Testis (tissue), 3 donors: Measurements from ENCODE around the gene ZFYVE27. TPM values are rescaled to one million over a fixed set of nuclear protein-coding genes. Genes with fewer than 3 reads are reported as not detected.

Experiments used
- DNase-seq: peaks from one replicate; pipeline ENCODE4 v3.0.0-alpha.2; 2019
- H3K27ac ChIP-seq, 2 donors: fragments of 200-600 bp; sonication (generic); one replicate each; pipeline ENCODE4 v1.5.1; 2019
- H3K27me3 ChIP-seq: fragments of 200-600 bp; sonication (generic); one replicate; pipeline ENCODE4 v1.5.1; 2019
- H3K36me3 ChIP-seq: fragments of 200-600 bp; sonication (generic); one replicate; pipeline ENCODE4 v1.5.1; 2017; ENCODE audit warnings: low read depth; ENCODE audit errors: missing control alignments
- H3K4me1 ChIP-seq: fragments of 200-600 bp; sonication (generic); one replicate; pipeline ENCODE4 v1.5.1; 2019
- H3K4me3 ChIP-seq, 2 donors: fragments of 200-600 bp; sonication (generic); one replicate each; pipeline ENCODE4 v1.5.1; 2017 to 2019
- H3K9me3 ChIP-seq: fragments of 200-600 bp; sonication (generic); one replicate; pipeline ENCODE4 v1.5.1; 2017
- POLR2A ChIP-seq: fragments of 450-650 bp; IDR thresholded peaks from one replicate; pipeline ENCODE4 v1.6.1; 2017; ENCODE audit warnings: antibody characterized with exemption, mild to moderate bottlenecking, moderate library complexity
- WGBS, 2 donors: methylation state at CpG; one replicate each; pipeline ENCODE4 v1.1.5; 2018; 5-methylcytosine and 5-hydroxymethylcytosine counted together
- intact Hi-C: fragments of 100-400 bp; cut with DNase I; formaldehyde crosslinking; loops from one replicate; pipeline ENCODE4 v1.15.1; 2023; ENCODE audit warnings: low total_unique reads
- polyA plus RNA-seq: library from polyadenylated mRNA; stranded (reverse); fragments of 350-450 nt; fragmentation: Illumina TruSeq; extraction: RNeasy Lipid Tissue Mini Kit (QIAGEN cat#74804); gene quantifications from one replicate; pipeline ENCODE4 v1.2.3, GENCODE V29; 2014; ENCODE audit warnings: low read depth, low replicate concordance; ENCODE audit not compliant: insufficient read depth
- total RNA-seq, 2 donors: library from RNA; depleted of rRNA; stranded (reverse); fragments of >200 nt; gene quantifications; one replicate each; pipeline ENCODE4 v1.2.3, GENCODE V29; 2016
- TF ChIP-seq, protein P1 (sequence below), 3 experiments: fragments of 450-650 bp in 2 of 3; fragments of 200-600 bp in 1 of 3; sonication (generic) in 1 of 3; IDR thresholded peaks; one replicate each; pipeline ENCODE4 v1.5.1; 2016 to 2019; ENCODE audit warnings: antibody characterized with exemption in 3 of 3, mild to moderate bottlenecking in 2 of 3, moderate library complexity in 1 of 3

The ZFYVE27 gene
- total and polyA plus RNA-seq, 3 donors from 2014 or later = 38.4 to 66.4 (median 64.8) TPM

DNA sequence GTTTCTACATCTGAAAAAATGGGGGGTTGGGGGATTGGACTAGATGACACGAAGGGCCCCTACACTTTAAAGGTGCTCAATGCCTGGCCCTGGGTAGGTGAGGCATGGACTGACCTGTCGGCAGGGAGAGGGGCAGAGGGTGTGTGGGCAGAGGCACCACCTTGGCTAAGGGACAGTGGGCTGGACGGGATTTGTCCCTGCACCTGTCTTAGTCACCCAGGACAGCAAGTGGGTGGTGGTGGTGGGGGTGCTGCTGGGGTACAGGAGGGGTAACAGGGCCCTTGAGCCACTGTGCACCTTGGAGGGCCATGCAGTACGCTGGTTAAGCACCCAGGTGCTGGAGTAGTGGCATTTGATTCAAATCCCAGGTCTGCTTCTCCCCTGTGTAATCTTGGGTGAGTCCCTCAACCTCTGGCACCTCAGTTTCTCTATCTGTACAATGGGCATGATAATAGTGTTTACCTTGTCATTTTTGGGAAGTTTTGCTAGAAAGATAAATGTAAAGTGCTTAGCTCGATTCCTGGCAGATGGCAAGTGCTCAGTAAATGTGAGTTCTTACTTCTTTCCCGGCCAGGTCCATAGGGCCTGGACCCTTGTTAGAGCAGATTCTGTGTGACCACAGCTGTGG, 53.0 kb downstream of the ZFYVE27 start:
- no peaks in the 10 kb centered on the region for H3K4me1 ChIP-seq
- intact Hi-C loops = no loop called here
- TF ChIP-seq POLR2A = no peak
- TF ChIP-seq, protein P1, sequence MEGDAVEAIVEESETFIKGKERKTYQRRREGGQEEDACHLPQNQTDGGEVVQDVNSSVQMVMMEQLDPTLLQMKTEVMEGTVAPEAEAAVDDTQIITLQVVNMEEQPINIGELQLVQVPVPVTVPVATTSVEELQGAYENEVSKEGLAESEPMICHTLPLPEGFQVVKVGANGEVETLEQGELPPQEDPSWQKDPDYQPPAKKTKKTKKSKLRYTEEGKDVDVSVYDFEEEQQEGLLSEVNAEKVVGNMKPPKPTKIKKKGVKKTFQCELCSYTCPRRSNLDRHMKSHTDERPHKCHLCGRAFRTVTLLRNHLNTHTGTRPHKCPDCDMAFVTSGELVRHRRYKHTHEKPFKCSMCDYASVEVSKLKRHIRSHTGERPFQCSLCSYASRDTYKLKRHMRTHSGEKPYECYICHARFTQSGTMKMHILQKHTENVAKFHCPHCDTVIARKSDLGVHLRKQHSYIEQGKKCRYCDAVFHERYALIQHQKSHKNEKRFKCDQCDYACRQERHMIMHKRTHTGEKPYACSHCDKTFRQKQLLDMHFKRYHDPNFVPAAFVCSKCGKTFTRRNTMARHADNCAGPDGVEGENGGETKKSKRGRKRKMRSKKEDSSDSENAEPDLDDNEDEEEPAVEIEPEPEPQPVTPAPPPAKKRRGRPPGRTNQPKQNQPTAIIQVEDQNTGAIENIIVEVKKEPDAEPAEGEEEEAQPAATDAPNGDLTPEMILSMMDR (IDR thresholded peaks at IDR 0.05) = no peak

DNA sequence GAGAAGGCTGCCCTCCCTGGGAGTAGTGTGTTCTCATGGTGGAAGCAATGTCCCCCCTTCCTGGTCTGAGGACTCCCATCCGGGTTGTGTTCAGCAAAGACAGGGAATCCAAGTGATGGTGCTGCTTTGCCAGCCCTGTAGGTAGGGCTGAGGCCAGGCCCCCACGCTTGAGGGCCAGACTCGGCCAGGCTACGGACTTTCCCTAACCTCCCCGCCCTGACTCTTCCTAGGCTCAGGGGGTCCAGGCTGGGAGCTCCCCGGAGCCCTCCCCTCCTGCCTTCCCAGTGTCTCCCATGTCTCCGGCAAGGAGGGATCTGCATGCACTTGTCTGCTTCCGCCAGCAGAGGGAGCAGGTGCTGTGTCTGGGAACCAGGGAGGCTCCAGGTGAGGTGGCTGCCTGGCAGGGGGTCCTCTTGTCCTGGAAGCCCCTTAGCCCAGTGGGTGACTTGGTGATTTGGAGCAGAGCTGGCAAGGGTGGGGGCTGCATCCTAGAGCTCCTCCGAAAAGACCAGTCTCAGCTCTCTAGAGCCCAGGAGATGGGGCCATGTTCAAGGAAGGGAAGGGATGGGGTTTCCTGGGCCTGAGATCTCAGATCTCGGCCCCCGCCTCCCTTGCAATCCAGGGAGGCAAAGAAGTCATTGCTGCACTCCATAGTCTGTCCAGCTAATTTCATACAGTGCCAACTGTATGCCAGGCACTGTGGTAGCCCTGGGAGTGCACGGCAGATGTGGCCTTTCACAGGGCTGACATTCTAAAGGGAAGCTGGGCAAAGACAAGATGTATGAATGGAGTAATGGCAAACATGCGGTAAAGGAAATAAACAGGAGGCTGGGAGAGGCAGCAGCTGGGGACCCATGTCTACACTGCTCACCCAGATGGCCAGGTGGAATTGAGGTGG, 55.1 kb downstream of the ZFYVE27 start:
- no peaks in the 10 kb centered on the region for H3K27me3 ChIP-seq
- 36 to 64% methylated on average over 4 to 13 of the region's 13 CpGs for WGBS, 2 donors
- TF ChIP-seq POLR2A = no peak
- TF ChIP-seq, protein P1 (IDR thresholded peaks at IDR 0.05) = peak; percentile 44 to 86 (median 80)
- no peaks in the 10 kb centered on the region for H3K36me3 ChIP-seq
- H3K27ac ChIP-seq = no peak overlapping the region
- intact Hi-C loops = no loop called here
- H3K9me3 ChIP-seq = no peaks in the 10 kb centered on the region
- peak; percentile 78 for DNase-seq
- H3K4me3 ChIP-seq = no peak overlapping the region
- no peaks in the 10 kb centered on the region for H3K4me1 ChIP-seq

More for the DNA sequence above, 53.0 kb downstream of the ZFYVE27 start:
- Histone ChIP-seq H3K36me3 (no peaks in the 10 kb centered on the region), H3K4me3 (no peak overlapping the region), H3K27ac (no peak overlapping the region), H3K27me3 (no peaks in the 10 kb centered on the region), H3K9me3 (no peaks in the 10 kb centered on the region)
- WGBS, 2 donors = 85 to 90% methylated on average over 5 of the region's 6 CpGs
- DNase-seq = no peak

DNA sequence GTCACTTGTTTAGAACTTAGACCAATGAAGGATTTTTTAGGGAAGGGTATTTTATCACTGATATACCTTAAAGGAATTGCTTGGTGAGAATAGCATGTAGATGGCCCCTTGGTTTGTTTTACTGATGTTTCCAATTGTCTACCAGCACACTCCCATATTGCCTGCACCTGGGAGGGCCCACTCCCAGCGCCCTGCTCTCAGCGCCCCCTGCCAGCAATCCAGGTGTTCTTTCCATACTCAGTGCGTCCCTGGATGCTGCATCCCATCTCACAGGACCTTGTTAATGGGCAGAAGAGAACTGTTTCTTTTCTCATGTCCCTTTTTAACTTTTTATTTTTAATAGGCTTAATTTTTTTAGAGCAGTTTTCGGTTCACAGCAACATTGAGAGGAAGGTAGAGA, 59.0 kb downstream of the ZFYVE27 start:
- intact Hi-C loops = no loop called here
- WGBS, 2 donors = 68 to 75% methylated on average over 4 of the region's 4 CpGs
- Histone ChIP-seq H3K36me3 (no peaks in the 10 kb centered on the region), H3K9me3 (no peaks in the 10 kb centered on the region), H3K4me3 (no peak overlapping the region), H3K27me3 (no peaks in the 10 kb centered on the region), H3K4me1 (no peaks in the 10 kb centered on the region), H3K27ac (no peak overlapping the region)
- no peak for DNase-seq
- no peak for TF ChIP-seq POLR2A
- TF ChIP-seq, protein P1 (IDR thresholded peaks at IDR 0.05) = no peak

DNA sequence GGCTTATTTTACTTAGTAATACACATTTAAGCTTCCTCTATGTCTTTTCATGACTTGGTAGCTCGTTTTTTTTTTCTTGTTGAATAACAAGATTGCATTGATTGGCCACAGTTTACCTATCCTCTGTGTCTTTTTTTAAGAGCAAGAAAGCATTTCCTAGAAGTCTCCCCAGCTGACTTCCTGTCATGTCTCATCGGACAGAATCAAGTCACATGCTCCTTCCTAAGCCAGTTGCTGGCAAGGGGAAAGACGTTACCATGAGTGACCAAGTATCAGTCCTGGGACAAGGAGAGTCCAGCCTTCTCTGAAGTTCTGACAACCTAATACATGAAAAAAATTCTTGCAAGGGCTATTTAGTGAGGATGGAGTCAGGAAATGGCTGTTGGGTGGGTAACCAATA, 59.7 kb downstream of the ZFYVE27 start:
- Histone ChIP-seq H3K27ac (no peak overlapping the region), H3K36me3 (no peaks in the 10 kb centered on the region), H3K4me1 (peaks cover 3% of the 10 kb centered on the region), H3K27me3 (no peaks in the 10 kb centered on the region), H3K9me3 (no peaks in the 10 kb centered on the region), H3K4me3 (no peak overlapping the region)
- 63 to 70% methylated on average over 3 of the region's 3 CpGs for WGBS, 2 donors
- no peak for DNase-seq
- TF ChIP-seq POLR2A = no peak
- TF ChIP-seq, protein P1 (IDR thresholded peaks at IDR 0.05) = no peak
- intact Hi-C loops = no loop called here
